UCSD-AML1 (cell line): ENCODE data around the gene TNS1.

Experiments
- DNase-seq: peaks from one replicate; lab custom pipeline; 2025; ENCODE audit not compliant: unreplicated experiment; lab: John Stamatoyannopoulos, UW

The TNS1 gene

DNA sequence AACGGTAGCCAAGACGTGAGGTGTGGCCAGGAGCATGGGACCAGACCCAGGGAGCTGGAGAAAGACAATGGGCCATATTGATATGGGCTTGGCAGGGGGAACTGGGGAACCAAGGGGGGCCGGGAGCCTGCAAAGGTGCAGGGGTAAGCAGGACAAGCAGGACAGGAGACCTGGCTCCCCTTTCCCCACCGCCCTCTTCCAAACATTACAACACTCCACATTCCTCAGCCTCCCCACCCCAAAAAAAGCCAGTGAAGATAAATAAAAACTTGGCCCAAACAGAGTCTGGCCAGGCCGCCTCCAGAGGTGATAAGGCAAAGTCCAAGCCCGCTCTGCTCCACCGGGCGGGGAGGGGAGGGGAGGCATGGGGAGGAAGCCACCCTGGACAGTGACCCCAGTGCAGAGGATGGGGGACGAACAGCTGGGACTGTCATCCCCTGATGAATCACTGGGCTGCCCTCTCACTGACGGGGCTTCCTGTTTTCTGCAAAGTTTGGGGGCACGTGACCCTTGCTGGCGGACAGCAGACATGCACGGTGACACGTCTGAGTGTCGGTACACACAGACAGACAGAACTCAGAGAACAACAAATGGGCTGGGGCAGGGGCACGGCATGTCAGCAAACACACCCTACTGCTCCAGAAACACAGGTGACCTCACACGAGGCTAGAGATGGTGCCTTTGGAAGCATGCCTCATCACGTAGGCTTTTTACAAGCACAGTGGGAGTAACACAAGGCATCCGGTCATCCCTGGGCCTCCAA, 100.2 kb downstream of the TNS1 start:
- DNase-seq, result no peak

DNA sequence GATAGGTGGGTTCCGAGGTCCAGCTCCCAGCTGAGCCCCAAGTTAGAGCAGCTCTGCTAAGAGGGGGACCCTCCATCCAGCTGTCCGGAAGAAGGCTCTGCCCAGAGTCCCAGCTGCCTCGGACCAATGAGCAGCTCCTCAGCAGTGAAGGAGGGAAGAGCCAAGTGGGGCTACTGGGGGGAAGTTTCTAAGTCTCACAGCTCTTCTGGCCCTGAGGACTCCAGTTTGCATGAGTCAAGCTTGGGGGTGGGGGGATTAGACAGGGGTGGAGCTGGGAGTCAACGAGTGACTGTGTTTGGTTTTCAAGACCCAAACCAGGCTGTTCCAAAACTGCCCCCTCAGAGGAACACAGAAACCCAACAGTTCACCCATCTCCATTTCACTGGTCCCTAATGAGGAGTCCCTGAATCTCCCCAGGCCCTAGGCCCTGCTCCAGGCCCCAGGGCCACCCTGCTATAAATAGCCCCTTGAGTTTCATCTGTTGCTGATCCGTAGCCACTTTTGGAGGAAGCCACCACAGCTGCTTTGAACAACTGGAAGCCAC, 100.9 kb downstream of the TNS1 start:
- DNase-seq, result no peak

DNA sequence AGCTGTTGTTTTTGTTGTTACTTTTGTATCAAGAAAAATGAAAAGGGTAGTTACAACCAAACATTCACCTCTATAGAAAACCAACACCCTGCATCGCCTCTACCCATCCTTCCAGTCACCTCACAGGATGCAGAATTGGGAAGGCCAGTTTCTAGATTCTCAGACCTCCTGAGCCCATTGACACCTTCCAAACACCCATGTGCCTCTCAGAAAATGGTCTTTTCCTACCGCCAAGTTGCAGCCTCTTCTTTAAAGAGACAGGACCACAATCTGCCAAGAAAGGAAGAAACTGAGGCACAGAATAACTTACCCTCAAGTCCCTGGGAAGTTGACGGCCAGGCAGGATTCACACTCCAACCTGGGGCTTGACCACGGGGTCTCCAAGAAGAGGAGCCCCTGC, 101.4 kb downstream of the TNS1 start:
- no peak for DNase-seq

DNA sequence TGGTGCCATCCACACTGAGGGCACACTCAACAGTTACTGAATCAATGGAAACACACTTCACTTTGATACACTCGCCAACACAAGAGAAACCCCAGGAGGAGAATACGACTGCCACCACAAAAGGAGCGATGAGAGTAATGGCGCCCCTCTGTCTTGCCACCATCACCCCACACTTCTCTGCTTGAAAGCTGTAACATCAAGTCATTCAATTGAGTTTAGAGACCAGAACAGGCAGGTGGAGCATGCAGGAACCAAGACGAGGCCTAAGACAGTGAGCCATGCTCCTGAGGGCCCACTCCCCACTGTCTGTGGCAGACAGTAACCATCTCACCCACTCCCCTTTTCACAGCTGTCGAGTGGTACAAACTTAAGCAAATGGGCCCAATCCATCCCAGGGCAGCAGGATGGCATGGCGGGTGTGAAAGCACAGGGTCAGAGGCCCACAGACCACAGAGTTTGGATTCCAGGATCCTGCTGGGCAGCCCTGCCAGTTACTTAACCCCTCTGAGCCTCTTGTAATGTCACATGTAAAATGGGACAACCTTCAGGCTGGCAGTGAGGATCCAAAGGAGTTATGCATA, 101.9 kb downstream of the TNS1 start:
- no peak for DNase-seq

DNA sequence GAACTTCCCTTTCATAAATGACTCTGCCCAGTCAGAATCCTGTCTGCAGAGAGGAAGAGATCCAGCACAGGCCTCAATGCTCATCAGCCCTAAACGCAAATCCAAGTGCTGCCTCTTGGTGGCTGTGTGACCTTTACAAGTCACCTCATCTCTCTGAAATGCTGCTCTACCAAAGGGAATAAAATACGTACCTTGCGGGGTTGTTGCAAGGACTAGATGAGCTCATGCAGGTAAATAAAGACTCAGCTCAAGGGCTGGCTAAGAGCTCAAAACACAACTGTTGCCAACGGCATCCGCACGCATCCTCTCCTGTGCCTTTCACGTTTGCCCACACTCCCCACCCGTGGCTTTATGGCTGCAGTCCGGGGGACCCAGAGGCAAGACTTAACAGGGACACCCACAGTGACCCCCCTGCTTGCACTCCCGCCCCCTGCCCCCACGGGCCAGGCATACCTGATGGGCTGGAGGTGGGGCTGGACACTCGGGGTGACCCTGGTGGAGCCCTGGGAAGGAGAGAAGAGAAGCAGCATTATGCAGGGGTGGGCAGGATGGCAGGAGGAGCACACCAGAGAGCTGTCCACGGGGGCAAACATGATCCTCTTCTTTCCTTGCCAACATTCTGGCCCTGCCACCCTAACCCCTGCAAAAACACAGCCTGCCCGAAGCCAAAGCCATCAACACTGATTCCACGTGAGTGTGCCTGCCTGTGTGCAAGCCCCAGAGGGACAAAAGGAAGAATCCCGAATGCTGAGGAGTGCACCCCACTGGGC, 102.6 kb downstream of the TNS1 start:
- no peak for DNase-seq

DNA sequence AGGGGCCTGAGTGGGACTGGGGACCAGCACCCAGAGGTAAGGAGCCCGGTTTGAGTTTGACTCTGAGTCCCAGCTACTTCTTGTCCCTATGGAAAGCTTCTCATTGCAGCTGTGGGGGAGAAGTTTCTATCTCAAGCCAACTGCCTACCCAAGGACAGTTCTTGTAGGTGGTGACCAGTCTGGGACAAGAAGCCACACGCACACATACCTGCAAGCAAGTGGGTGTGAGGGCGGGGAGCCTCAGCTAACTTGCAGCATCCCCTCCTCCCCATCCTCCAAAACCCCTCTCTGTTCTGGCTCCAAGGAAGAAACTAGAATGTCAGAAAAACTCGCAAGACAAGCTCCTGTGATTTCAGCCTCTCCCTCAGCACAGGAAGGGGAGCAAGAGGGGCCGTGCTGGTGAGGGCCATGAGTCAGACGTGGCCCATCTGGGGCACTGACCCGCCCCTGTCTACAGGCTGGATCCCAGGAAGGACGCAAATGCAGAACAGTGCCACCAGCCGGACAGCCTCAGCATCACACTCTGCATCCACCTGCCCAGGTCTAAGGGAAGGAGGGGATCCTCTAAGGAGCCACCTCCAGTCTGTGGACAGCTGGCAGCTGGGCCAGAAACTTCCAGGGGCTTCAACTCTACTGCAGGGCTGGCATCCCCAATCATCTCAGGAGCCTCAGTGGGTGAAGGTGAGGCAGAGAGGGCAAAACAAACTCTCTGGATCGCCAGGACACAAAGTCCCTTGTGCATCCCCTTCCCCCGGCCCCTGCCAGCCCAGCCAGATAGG, 103.4 kb downstream of the TNS1 start:
- DNase-seq, result peak; percentile 51

DNA sequence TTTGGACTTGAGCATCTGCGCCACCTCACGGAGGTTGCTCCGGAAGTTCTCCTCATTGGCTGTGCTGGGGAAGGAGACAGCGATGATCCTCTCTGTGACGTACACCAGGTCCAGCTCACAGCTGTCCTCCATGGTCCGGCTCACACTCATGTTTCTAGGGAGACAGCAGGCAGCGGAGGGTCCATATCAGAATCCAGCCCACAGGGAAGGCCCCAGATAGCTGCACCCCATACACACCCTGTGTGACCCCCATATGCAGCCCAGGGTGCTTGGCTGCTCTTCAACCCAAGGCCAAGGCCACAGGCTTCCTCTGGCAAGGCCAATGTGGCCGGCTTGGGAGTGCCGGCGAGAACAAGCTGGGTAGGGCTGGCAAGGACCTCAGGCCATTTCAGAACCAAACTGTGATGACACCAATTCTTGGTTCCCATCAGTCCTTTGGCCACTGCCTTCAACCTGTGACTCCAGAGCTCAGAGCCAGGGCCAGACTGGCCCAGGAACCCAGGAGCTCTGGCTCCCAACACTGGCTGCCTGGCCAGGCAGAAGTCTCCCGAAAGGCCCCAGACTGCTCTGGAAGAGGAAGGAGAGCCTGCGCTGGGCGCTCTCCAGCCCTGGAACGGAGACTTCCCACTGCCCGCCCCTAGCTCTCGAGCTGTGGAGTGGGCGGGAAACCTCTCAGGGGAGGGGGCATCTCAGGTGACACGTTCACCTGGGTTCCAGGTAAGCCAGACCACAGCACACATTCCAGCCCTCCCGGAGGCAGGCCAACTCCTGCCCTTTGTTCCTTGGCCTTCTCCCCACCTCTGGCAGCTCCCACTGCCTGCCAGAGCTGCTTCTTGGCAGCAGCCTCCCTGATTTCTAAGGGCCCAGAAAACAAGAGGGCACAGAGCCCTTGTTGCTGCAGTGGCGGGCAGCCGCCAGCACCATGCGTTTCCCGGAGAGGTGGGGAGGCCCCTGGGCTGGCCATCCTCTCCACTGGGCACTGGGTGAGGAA, 104.7 kb downstream of the TNS1 start:
- DNase-seq, result no peak

DNA sequence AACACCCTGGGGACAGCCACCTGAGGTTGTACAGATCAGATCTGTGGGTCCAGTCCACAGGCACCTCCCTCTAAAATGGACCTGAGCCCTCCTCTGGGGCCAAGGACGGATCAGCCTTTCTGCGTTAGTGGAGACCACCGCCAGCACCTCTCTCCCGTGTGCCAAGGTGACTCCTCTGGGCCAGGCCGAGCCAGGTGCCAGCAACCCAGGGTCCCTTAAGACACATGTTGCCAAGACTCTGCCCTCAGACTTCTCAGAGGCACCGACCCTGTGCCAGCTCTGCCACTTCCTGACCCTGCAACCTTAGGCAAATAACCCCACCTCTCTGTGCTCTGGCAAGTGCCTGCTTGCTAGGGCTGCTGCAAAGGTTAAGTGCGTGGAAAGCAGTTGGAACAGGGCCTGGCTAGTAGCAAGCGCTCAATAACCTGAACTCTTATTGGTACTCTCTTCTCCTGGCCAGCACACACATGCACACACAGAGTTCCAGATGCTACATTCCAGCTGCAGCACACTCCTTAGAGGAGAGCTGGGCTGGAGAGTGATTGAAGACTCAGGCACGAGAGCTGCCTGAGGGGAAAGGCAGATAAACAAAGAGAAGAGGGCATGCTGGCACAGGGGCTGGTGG, 105.6 kb downstream of the TNS1 start:
- no peak for DNase-seq

DNA sequence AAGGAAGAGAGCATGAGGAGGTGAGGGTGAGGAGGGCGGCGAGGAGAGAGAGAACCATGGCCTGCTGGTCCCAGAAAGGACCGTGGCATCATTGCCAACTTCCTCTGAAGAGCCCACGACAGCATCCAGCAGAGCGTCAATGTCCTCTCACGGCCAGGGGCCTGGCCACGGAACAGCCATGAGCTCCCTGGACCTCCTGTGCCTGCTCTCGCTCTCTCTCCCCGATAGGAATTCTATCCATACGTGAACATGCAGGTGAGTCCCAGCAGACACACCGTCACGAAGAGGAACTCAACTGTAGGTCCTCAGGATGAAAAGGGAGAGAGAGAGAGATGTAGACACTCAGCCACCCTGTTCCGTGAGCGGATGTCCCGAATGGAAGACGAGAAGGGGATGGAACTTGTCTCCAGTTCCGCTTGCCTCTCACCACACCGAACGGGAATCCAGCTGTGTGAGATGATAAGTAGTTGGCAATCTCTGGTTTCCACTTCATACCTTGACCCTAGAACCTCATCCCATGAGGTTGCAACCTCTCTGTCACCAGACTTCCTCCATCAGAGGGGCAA, 107.6 kb downstream of the TNS1 start:
- DNase-seq, result no peak

DNA sequence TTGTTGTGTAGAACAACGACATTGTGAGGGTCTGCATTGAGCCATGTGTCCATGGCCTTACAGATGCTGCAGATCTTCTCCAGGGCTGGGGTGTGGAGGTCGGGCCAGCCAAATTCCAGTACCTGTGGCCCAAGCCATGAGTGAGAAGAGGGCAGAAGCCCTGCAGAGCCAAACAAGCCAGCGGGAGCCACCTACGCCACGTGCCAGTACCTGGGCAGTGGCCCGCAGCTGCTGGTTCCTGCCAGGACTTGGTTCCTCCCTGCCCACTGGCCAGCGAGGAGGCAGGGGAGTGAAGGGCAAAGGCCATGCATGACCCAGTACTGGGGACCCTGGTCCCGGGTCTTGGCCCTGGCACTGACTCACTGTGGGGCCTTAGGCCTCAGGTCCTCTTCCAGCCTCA, 109.4 kb downstream of the TNS1 start:
- DNase-seq, result no peak

DNA sequence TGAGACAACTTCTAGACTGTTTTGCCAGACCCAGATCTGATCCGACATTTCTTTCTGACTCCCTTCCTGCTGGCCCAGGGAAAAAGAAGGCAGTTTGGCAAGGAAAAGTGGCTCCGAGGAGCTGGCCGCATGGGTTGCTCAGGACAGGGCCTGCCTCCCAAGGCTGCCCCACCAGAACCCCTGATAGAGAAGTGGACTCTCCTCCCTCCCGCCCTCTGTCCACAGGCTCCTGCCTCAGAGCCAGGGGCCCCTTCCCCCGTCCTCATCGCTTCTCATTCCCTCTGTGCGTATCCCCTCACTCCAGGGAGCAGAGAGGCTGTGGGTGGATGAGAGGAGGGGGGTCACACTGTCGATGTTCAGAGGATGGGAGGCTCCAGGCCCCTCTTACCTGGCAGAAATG, 110.2 kb downstream of the TNS1 start:
- DNase-seq, result no peak

DNA sequence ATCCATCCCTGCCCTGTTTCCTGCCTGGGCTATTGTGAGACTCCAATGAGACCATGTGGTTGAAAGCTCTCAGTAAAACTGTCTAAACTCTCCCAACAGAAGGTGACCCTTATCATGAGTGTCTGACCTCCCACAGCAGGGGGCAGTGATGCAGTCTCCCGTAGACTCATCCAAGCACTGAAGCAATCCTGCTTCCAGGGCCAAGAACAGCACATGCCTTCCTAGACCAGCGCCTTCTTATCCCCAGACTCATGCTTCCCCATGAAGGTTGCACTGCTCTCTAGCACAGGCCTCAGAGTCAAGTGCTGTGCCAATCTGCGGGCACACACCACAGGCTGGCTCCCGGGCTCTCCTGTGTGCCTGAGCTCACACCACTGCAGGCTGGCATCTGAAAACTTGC, 112.3 kb downstream of the TNS1 start:
- DNase-seq, result peak; percentile 29

DNA sequence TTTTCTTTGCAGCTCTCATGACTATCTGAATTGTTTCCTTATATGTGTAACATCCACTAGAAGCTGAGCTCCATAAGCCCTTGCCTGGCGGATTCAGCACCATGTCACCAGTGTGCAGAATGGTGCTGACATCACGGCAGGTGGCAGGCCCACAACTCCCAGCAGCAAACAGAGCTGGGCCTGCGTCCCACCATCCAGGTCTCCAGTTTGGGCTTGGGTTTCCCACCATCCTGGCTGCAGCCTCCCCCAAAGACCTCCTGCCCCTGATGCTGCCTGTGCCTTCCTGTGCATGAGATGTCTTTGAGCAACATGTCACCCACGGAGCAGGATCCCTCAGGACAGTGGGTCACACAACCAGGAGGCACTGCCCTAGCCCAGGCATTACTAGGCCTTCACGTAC, 113.1 kb downstream of the TNS1 start:
- DNase-seq, result no peak

DNA sequence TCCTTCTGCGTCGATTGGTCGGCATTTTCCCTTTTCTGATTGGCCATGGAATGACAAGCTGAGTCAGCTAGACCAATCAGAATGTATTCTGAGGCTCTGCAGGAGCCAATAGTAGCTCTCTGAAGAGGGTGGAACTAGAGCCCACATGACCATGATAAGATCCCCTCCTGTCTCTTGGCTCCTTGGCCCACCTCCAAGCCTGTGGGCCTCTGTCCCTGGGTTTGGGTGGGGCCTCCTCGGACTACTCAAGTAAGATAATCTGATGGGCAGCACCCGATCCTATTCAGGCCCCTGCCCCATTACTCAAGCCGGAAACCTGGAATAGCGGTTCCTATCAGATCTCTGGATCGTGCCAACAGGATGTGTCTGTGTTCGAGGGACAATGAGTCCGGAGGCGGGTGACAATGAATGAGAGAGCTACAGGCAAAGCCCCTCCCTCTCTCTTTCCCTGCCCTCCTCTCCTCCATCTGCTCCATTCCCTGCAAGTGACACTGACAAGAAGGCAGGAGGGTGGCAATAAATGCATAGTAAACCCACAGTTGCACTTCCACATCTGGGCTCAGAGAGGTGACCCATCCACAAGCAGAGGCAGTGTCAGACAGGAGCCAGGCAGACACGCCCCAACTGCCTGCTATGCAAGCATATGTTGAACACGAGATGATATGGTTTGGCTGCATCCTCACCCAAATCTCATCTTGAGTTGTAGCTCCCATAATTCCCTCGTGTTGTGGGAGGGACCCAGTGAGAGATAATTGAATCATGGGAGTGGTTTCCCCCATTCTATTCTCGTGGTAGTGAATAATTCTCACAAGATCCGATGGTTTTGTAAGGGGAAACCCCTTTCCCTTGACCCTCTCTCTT, 114.7 kb downstream of the TNS1 start:
- no peak for DNase-seq

DNA sequence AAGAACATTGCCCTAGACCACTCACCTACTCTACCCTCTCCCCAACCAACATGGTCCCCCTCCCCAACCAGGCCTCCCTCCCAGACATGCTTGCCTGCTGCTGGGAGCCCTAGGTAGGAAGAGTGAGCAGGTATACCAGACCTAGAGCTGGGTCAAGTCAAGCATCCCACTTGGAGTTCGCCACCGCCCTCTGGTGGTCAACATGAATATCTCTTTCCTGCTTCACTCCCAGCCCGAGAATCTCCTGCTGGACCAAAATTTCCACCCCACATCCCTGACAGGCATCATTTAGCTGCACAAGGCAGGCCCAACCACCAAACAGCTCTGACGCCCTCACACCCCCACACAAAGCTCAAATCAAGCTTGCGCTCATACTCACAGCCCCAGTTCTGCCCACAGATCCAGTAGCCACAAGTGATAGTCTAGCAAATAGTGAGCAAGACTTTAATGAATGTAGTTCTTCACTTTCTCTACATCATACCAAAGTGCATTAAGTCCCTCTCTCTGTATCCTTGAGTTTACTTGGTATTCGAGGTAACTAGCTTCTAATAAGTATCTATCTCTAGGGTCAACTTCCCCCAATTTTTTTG, 116.0 kb downstream of the TNS1 start:
- peak; percentile 58 for DNase-seq

DNA sequence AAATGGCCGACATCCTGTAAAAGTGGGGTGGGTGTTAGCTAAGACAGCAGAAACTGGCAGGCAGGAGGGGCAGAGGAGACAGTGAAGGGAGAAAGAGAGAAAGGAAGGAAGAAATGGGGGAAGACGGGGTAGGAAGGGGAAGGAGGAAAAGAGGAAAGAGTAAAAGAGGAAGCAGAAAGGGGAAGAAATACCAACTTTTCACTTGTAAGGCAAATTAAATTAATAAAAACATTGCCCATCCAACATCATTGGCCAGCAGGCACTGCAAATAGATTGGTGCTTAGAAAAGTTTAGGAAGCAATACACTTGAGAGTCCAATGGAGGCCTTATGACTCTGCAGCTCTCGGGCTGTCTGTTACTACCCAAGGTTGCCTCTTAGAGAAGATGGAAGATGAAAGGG, 116.7 kb downstream of the TNS1 start:
- DNase-seq, result no peak

DNA sequence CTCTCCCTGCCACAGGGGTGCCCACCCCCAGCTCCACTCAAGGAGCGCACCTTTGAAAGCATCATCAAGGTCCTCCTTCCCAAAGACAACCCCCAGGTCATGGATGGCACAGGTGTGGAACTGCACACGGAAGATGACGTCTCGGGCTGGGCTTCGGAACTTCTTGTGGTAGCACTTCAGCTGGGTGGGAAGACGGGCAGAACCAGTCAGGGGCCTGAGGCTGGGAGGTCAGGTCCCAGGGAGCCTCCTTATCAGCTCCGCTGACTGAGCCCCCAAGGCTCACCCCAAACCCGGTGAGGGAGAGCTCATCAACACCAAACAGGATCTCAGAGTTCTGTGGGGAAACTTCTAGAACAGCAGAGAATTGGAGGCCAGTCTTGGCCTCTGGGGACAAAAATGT, 117.8 kb downstream of the TNS1 start:
- no peak for DNase-seq

DNA sequence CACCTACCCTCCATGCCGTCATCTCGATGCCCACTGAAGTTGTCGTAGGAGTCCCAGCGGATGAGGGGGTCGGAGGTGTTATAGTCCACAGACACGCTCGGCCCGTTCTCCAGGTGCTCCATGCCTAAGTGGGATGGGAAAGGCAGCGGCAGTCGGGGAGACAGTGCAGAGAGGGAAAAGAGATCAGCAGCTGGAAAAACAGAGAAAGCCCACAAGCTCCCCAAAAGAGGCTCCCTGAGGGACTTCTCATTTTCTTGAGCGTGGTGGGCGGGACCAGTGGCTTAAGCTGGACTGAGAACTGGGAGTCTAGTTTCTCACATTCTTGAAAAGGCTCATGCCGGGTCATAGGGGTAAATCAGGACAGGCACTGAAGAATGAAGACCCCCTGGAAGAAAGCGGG, 121.9 kb downstream of the TNS1 start:
- DNase-seq, result no peak
